Neural cell (in vitro differentiated cells): ENCODE results near the gene ATG9B. TPM values are rescaled to one million over a fixed set of nuclear protein-coding genes. Genes with fewer than 3 reads are reported as not detected.

Experiments used
- H2AFZ ChIP-seq: fragments of 200-600, 300-800 bp; sonication (generic), shearing (Covaris generic); 2 replicates; pipeline ENCODE4 v1.6.0; 2014; ENCODE audit warnings: low read depth, mild to moderate bottlenecking, antibody characterized with exemption, low read length, moderate library complexity
- H3F3A ChIP-seq: fragments of 200-600 bp; shearing (Covaris generic); 2 replicates; pipeline ENCODE4 v1.6.1; 2016; ENCODE audit warnings: mild to moderate bottlenecking, moderate library complexity, mixed read lengths, antibody characterized with exemption, low read length; ENCODE audit not compliant: insufficient read depth, poor library complexity, severe bottlenecking
- H3K27ac ChIP-seq: fragments of 200-600, 300-800 bp; sonication (generic), shearing (Covaris generic); 2 replicates; pipeline ENCODE4 v1.5.1; 2014; ENCODE audit warnings: mild to moderate bottlenecking, low read length, moderate library complexity
- H3K27me3 ChIP-seq: fragments of 300-800, 200-600 bp; sonication (generic), shearing (Covaris generic); 2 replicates; pipeline ENCODE4 v1.6.0; 2014; ENCODE audit warnings: mild to moderate bottlenecking, low read depth, low read length, moderate library complexity; ENCODE audit not compliant: insufficient read depth
- H3K36me3 ChIP-seq: fragments of 300-800, 200-600 bp; sonication (generic), shearing (Covaris generic); 2 replicates; pipeline ENCODE4 v1.5.1; 2014; ENCODE audit warnings: mild to moderate bottlenecking, antibody characterized with exemption, low read length, moderate library complexity; ENCODE audit not compliant: insufficient read depth
- H3K4me2 ChIP-seq: fragments of 300-800, 200-600 bp; sonication (generic), shearing (Covaris generic); 2 replicates; pipeline ENCODE4 v1.6.0; 2014; ENCODE audit warnings: mild to moderate bottlenecking, low read length
- H3K4me3 ChIP-seq: fragments of 300-800, 200-600 bp; sonication (generic), shearing (Covaris generic); 2 replicates; pipeline ENCODE4 v1.5.1; 2014; ENCODE audit warnings: mild to moderate bottlenecking, low read length, moderate library complexity
- H3K79me2 ChIP-seq: fragments of 200-600 bp; shearing (Covaris generic); replicated peaks from 2 replicates; pipeline ENCODE4 v1.6.0; 2014; ENCODE audit warnings: mild to moderate bottlenecking, low read length, moderate library complexity; ENCODE audit not compliant: insufficient read depth
- H3K9ac ChIP-seq: fragments of 300-800, 200-600 bp; sonication (generic), shearing (Covaris generic); 2 replicates; pipeline ENCODE4 v1.6.1; 2016; ENCODE audit warnings: mild to moderate bottlenecking, low read length, mixed read lengths
- H3K9me2 ChIP-seq: fragments of 200-600 bp; shearing (Covaris generic); 2 replicates; pipeline ENCODE4 v1.6.1; 2016; ENCODE audit warnings: mild to moderate bottlenecking, low read length, mixed read lengths; ENCODE audit not compliant: insufficient read depth
- H3K9me3 ChIP-seq: fragments of 200-600, 300-800 bp; sonication (generic), shearing (Covaris generic); 2 replicates; pipeline ENCODE4 v1.6.1; 2016; ENCODE audit warnings: mild to moderate bottlenecking, mixed run types, low read length, moderate library complexity, mixed read lengths
- H4K20me1 ChIP-seq: fragments of 200-600 bp; shearing (Covaris generic); 2 replicates; pipeline ENCODE4 v1.6.1; 2016; ENCODE audit warnings: mild to moderate bottlenecking, mixed run types; ENCODE audit not compliant: insufficient read depth
- CTCF ChIP-seq: fragments of 450-650 bp; IDR thresholded peaks from 2 replicates; pipeline ENCODE4 v1.5.1; 2014; ENCODE audit warnings: antibody characterized with exemption, mild to moderate bottlenecking, moderate library complexity; ENCODE audit not compliant: poor library complexity, severe bottlenecking
- EP300 ChIP-seq: fragments of 450-650 bp; conservative IDR thresholded peaks from 2 replicates; pipeline ENCODE4 v1.6.1; 2014; ENCODE audit warnings: antibody characterized with exemption, mild to moderate bottlenecking, moderate library complexity; ENCODE audit not compliant: poor library complexity, severe bottlenecking
- EZH2 ChIP-seq: fragments of 200-600, 300-800 bp; shearing (Covaris generic), sonication (generic); IDR thresholded peaks from 2 replicates; pipeline ENCODE4 v1.6.1; 2014; ENCODE audit warnings: antibody characterized with exemption, low read length, borderline replicate concordance, mild to moderate bottlenecking; ENCODE audit not compliant: insufficient read depth, poor library complexity, severe bottlenecking
- MXI1 ChIP-seq: fragments of 450-650 bp; conservative IDR thresholded peaks from 2 replicates; pipeline ENCODE4 v1.6.1; 2014; ENCODE audit warnings: antibody characterized with exemption, mild to moderate bottlenecking; ENCODE audit not compliant: poor library complexity, severe bottlenecking
- POLR2AphosphoS5 ChIP-seq: IDR thresholded peaks from 2 replicates; pipeline ENCODE4 v1.6.1; 2012
- RAD21 ChIP-seq: fragments of 450-650 bp; conservative IDR thresholded peaks from 2 replicates; pipeline ENCODE4 v1.6.1; 2014; ENCODE audit warnings: antibody characterized with exemption, mild to moderate bottlenecking, moderate library complexity
- REST ChIP-seq: IDR thresholded peaks from 2 replicates; pipeline ENCODE4 v1.6.1; 2012; ENCODE audit warnings: borderline replicate concordance
- SMC3 ChIP-seq: fragments of 450-650 bp; conservative IDR thresholded peaks from 2 replicates; pipeline ENCODE4 v1.6.1; 2014; ENCODE audit warnings: antibody characterized with exemption, mild to moderate bottlenecking, moderate library complexity; ENCODE audit not compliant: poor library complexity
- TAF1 ChIP-seq: IDR thresholded peaks from 2 replicates; pipeline ENCODE4 v1.6.1; 2012; ENCODE audit warnings: low read depth
- polyA plus RNA-seq: library from polyadenylated mRNA; depleted of rRNA; stranded (reverse); fragments of >200 nt; gene quantifications from 2 replicates; pipeline ENCODE4 v1.2.3, GENCODE V29; 2014

ATG9B gene
- polyA plus RNA-seq, 1 donor from 2014 or later: 1.4 TPM

GRCh38 chr7:150981644-150982043 is 42.6 kb downstream of the ATG9B start:
- Histone ChIP-seq H3K4me3 (no peak overlapping the region), H4K20me1 (no peaks in the 10 kb centered on the region), H3K9me3 (no peaks in the 10 kb centered on the region), H3K4me2 (no peak overlapping the region), H3K79me2 (peaks cover 8% of the 10 kb centered on the region), H3K27ac (no peak overlapping the region), H3K9ac (no peak overlapping the region), H2AFZ (no peak overlapping the region), H3K27me3 (no peaks in the 10 kb centered on the region), H3K36me3 (no peaks in the 10 kb centered on the region), H3F3A (peaks cover 7% of the 10 kb centered on the region), H3K9me2 (no peaks in the 10 kb centered on the region)
- TF ChIP-seq MXI1 (no peak), POLR2AphosphoS5 (no peak), CTCF (no peak), EZH2 (no peak), SMC3 (no peak), REST (no peak), EP300 (no peak), TAF1 (no peak), RAD21 (no peak)

GRCh38 chr7:150980663-150981062 is 43.6 kb downstream of the ATG9B start:
- H3K9me2 ChIP-seq: no peaks in the 10 kb centered on the region
- H3K27ac ChIP-seq: peak overlapping the region; percentile 99
- no peaks in the 10 kb centered on the region for H3K36me3 ChIP-seq
- no peaks in the 10 kb centered on the region for H4K20me1 ChIP-seq
- peaks cover 7% of the 10 kb centered on the region for H3F3A ChIP-seq
- H3K4me2 ChIP-seq: no peak overlapping the region
- TF ChIP-seq POLR2AphosphoS5: no peak
- no peak for TF ChIP-seq RAD21
- no peak for TF ChIP-seq EZH2
- no peak for TF ChIP-seq CTCF
- no peak for TF ChIP-seq EP300
- TF ChIP-seq TAF1: no peak
- no peak for TF ChIP-seq MXI1
- TF ChIP-seq REST: no peak
- TF ChIP-seq SMC3: no peak
- H2AFZ ChIP-seq: no peak overlapping the region
- no peak overlapping the region for H3K4me3 ChIP-seq
- no peaks in the 10 kb centered on the region for H3K27me3 ChIP-seq
- H3K9ac ChIP-seq: peak overlapping the region; percentile 95
- H3K79me2 ChIP-seq: peaks cover 18% of the 10 kb centered on the region
- no peaks in the 10 kb centered on the region for H3K9me3 ChIP-seq
